Measurements from ENCODE around the gene RFESD.

- TF ChIP-seq POLR2A (IDR thresholded peaks at IDR 0.05) = no peak
- TF ChIP-seq, protein P1, sequence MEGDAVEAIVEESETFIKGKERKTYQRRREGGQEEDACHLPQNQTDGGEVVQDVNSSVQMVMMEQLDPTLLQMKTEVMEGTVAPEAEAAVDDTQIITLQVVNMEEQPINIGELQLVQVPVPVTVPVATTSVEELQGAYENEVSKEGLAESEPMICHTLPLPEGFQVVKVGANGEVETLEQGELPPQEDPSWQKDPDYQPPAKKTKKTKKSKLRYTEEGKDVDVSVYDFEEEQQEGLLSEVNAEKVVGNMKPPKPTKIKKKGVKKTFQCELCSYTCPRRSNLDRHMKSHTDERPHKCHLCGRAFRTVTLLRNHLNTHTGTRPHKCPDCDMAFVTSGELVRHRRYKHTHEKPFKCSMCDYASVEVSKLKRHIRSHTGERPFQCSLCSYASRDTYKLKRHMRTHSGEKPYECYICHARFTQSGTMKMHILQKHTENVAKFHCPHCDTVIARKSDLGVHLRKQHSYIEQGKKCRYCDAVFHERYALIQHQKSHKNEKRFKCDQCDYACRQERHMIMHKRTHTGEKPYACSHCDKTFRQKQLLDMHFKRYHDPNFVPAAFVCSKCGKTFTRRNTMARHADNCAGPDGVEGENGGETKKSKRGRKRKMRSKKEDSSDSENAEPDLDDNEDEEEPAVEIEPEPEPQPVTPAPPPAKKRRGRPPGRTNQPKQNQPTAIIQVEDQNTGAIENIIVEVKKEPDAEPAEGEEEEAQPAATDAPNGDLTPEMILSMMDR (IDR thresholded peaks at IDR 0.05) = no peak
These were observed 31.5 kb upstream of the RFESD start for GRCh38 chr5:95615164-95615467.

All from lower leg skin (tissue), 3 donors.